Epithelial cell of prostate (primary cell): ENCODE results near the gene SSRP1.

Experiments used
- DNase-seq: peaks from one replicate; pipeline ENCODE4 v3.0.0-alpha.2; 2011; ENCODE audit warnings: low read depth, low spot score
- H3K27ac ChIP-seq: fragments of 450-650 bp; 2 replicates; pipeline ENCODE4 v1.5.1; 2017; ENCODE audit warnings: mild to moderate bottlenecking

SSRP1 gene

DNA sequence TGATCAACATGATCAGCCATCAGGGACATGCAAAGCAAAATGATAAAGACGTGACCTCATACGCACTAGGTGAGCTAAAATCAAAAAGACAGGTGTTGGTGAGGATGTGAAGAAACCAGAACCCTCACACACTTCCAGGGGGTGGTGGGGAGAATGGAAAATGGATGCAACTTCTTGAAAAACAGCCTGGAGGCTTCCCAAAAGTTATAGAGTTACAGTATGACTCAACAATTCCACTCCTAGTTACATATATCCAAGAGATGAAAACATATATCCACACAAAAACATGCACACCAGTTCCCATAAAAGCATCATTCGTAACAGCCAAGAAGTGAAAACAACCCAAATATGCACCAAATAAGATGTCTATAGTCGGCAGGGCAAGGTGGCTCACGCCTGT, 56.6 kb downstream of the SSRP1 start:
- peak overlapping the region; percentile 96 for H3K27ac ChIP-seq
- no peak for DNase-seq

DNA sequence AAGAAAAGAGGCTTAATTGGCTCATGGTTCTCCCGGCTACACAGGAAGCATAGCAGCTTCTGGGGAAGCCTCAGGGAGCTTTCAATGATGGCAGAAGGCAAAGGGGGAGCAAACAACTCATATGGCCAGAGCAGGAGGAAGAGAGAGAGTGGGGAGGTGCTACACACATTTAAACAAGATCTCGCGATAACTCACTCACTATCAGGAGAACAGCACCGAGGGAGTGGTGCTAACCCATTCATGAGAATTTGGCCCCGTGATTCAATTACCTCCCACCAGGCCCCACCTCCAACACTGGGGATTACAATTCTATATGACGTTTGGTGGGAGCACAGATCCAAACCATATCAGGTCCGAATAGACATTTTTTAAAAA, 57.0 kb downstream of the SSRP1 start:
- no peak for DNase-seq
- peak overlapping the region; percentile 96 for H3K27ac ChIP-seq

- peak; percentile 73 for DNase-seq
- H3K27ac ChIP-seq: peak overlapping the region; percentile 96
Measured at GRCh38 chr11:57277845-57278720, 57.6 kb downstream of the SSRP1 start.

- no peak for DNase-seq
Measured at GRCh38 chr11:57276971-57277675, 58.6 kb downstream of the SSRP1 start.

DNA sequence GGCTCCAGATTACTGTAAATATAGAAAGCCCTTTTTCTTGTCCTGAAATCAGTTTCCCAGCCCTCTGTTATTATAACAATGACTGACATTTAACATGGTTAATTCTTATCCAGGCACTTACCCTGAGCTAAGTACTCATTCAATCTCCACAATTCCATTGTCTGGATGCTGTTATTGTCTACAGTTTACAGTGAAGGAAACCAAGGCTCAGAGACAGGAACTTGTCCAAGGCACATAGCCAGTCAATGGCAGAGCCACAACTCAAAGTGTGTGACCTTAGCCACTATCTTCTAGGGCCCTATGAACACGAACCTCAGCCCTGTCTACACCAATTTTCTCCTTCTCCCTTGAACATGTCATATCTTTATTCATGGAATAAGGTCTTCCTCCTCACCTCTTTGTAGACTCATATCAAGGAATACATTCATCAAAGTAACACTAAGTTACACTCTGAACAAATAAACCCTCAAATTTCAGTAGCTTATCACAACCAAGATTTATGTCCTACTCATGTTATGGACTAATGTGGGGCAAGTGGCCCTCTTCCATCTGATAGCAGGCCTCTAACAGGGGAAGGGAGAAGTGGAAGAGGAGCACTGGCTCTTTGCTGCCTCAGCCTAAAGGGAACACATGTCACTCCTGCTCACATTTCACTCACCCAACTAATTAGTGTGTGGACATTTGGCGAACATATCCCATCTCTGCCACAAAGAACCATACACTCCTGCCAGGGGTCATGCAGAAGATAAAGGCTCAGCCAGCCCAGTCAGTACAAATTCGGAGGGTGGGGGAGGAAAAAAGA, 59.3 kb downstream of the SSRP1 start:
- H3K27ac ChIP-seq: peak overlapping the region; percentile 96
- DNase-seq: no peak

More at GRCh38 chr11:57276971-57277675, 58.6 kb downstream of the SSRP1 start:
- peak overlapping the region; percentile 96 for H3K27ac ChIP-seq
